ENCODE results near the gene KRT33A. TPM values are rescaled to one million over a fixed set of nuclear protein-coding genes. Genes with fewer than 3 reads are reported as not detected.

The KRT33A gene
- total and polyA plus RNA-seq, 2 of the 8 experiments (the other 6 are each of a cell fraction or from before 2014, with no cell fraction given), result not detected

DNA sequence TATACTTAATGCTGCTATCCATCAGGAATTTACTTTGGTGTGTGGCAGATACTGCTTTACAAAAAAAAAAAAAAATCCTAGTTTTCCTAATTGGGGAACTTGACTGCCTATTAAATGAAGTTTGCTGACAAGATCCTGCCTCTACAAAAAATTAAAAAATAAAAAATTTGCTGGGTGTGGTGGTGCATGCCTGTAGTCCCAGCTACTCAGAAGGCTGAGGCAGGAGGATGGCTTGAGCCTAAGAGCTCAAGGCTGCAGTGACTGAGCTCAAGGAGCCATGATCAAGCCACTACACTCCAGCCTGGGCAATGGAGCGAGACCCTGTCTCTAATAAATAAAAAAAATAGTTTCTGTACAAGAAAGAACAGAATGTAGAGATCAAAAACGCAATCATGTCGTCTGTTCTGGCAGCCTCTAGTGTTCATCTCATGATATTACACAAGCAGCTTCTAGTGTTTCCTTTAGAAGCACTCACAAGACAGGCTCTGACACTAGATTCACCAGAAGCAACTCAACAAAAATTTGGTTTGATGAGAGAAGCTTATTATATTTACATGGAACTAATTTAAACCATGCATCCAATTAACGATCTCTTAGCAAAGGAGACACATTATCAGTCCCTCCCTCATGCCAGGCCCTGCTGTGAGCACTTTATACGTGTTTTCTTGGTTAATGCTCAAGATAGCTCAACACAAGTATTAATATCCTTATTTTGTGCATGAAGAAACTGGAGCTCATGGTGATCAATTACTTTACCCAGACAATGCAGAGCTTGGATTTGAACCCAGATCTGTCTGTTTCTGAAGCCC is 28.3 kb downstream of the KRT33A start (continued):
- TF ChIP-seq RAD21 (IDR thresholded peaks at IDR 0.05 in 1 of 2, conservative IDR thresholded peaks at IDR 0.05 in 1 of 2; ENCODE audit: low read depth in 2 of 2, low read length in 2 of 2), result peak; percentile 69 to 72
- TF ChIP-seq ATF3 (IDR thresholded peaks at IDR 0.05; ENCODE audit: insufficient read depth, low read depth, low read length), result no peak
- TF ChIP-seq BACH1 (IDR thresholded peaks at IDR 0.05; ENCODE audit: low read length), result no peak

All from H1 (cell line).